GM19099 (cell line): ENCODE measurements around the gene DISC1.

Source experiments
- POLR2A ChIP-seq: IDR thresholded peaks from 3 replicates; pipeline ENCODE4 v1.6.1; 2011; ENCODE audit warnings: low read depth; ENCODE audit not compliant: insufficient read length; ENCODE audit errors: extremely low read depth

DISC1 gene

GRCh38 chr1:231707407-231707806, 80.8 kb downstream of the DISC1 start:
- no peak for TF ChIP-seq POLR2A

- no peak for TF ChIP-seq POLR2A
Observed at GRCh38 chr1:231708394-231708793, 81.8 kb downstream of the DISC1 start.

- no peak for TF ChIP-seq POLR2A
Observed at GRCh38 chr1:231714440-231714839, 87.8 kb downstream of the DISC1 start.

DNA sequence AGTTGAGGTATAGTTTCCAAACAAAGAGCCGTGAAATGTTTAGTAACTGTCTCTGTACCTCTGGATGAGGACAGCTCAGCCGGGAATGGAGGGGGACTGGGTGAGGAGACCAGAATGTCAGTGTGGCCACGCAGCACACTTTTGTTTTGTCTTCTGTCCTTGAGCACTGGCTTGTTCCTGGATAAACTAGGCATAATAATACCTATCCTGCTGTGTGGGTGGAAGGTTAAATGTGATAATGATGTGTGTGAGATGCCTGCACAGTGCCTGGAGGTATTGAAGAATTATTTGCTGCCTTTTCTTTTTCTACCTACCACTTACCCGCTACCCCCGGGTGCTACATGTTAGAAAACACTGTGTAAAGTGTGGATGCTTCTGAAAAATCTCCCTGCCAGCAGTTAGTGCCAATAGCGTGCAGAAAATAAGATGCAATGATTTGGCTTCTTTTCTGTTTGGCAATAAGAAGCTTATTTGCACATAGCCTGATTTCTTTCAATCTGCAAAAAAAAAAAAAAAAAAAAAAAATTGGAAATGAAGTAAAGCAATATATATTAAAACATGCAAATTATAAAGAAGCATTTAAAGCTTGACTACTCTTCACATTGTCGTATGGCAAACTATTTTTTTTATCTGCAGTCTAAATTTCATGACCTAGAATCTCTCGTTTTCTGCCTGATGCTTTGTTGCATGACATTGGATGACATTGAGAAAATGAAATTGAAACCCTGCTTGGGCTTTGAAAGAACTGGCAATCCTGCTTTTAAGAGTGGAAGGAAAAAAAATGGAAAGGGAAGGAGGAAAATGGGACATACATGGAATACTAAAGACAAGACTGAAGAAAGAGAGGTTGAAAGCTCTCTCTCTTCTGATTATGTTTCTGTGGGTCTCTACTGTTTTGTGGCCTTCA, 89.5 kb downstream of the DISC1 start:
- TF ChIP-seq POLR2A, result no peak

- no peak for TF ChIP-seq POLR2A
Observed at GRCh38 chr1:231716879-231717278, 90.3 kb downstream of the DISC1 start.

- TF ChIP-seq POLR2A, result no peak
Observed at GRCh38 chr1:231719485-231720183, 93.0 kb downstream of the DISC1 start.

GRCh38 chr1:231720652-231721325, 94.2 kb downstream of the DISC1 start:
- TF ChIP-seq POLR2A, result no peak

- TF ChIP-seq POLR2A, result no peak
Observed at GRCh38 chr1:231721436-231721835, 94.8 kb downstream of the DISC1 start.

- no peak for TF ChIP-seq POLR2A
Observed at GRCh38 chr1:231722356-231722755, 95.8 kb downstream of the DISC1 start.

DNA sequence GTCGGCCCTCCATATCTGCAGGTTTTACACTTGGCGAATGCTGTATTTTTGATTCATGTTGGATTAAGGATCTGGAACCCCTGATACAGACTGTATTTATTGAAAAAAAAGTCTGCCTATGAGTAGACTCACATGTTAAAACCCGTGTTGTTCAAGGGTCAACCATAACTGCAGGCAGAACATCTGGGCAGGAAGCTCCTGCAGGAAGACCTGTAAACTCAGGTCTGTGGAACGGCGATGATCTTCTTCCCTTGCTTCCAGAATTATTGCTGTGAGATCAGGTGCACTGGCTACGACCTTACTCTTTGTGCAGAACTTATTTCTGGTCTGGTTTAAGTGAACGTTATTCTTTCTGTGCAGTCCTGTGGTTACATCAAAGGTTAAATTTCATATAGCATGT, 96.6 kb downstream of the DISC1 start:
- no peak for TF ChIP-seq POLR2A

DNA sequence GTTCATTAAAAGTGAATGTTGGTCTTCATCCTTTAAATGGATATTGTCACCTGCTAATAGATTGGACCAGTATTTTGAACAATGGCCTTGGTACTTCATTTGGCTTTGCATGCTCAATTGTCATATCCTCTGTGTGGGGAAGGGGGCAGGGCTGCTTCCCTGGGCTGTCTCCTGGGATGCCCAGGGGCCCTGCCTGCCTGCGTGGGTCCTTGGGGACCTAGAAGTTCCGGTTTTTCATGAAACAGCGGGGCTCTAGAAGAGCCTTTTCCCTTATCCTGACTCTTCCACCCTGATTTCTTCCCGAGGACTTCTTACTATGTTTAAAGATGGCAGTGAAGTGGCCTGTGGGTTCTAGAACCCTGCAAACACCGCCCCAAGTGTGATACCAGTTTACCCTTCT, 97.5 kb downstream of the DISC1 start:
- no peak for TF ChIP-seq POLR2A

GRCh38 chr1:231724876-231725647, 98.5 kb downstream of the DISC1 start:
- TF ChIP-seq POLR2A, result no peak

DNA sequence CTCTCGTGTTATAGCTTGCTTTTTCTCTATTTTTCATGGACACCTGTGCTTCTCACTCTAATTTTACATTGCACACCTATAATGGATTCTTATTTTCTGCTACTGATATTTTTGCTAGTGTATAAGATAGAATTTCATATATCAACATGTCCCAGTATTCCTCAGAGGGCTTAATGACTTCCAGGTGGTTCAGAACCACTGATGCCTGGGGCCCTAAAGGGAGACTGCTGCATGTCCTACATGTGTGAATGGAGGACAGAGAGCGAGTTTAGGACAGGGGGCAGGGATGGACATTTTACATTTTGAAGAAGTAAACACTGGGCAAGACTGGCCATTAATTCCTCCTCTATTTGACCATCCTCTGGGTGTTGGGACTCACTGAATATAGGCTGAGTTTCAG, 100.6 kb downstream of the DISC1 start:
- TF ChIP-seq POLR2A, result no peak

GRCh38 chr1:231729544-231729943, 103.0 kb downstream of the DISC1 start:
- no peak for TF ChIP-seq POLR2A

- TF ChIP-seq POLR2A, result no peak
Observed at GRCh38 chr1:231731268-231731667, 104.7 kb downstream of the DISC1 start.
